HL-60 (cell line): ENCODE data around the gene DNAH10.

Experiments used
- DNase-seq, 2 experiments: peaks; one replicate each; pipeline ENCODE4 v3.0.0-alpha.2; 2010 to 2020; ENCODE audit warnings: low read depth in 1 of 2, low spot score in 1 of 2
- H3K27ac ChIP-seq: fragments of 250-450 bp; sonication (Bioruptor Pico); replicated peaks from 2 replicates; pipeline ENCODE4 v1.5.1; 2020; ENCODE audit warnings: mild to moderate bottlenecking, moderate library complexity
- H3K27me3 ChIP-seq: fragments of 250-450 bp; sonication (Bioruptor Pico); 2 replicates; pipeline ENCODE4 v1.5.1; 2021; ENCODE audit warnings: mild to moderate bottlenecking, moderate library complexity; ENCODE audit not compliant: insufficient read depth, poor library complexity, severe bottlenecking
- H3K4me3 ChIP-seq: replicated peaks from 2 replicates; pipeline ENCODE4 v1.5.1; 2011; ENCODE audit warnings: mild to moderate bottlenecking, control low read depth, low read length; ENCODE audit not compliant: insufficient read depth
- GABPA ChIP-seq: IDR thresholded peaks from 2 replicates; pipeline ENCODE4 v1.6.1; 2012; ENCODE audit warnings: low read depth
- POLR2AphosphoS5 ChIP-seq: IDR thresholded peaks from 2 replicates; pipeline ENCODE4 v1.6.1; 2012; ENCODE audit warnings: low read depth
- REST ChIP-seq: IDR thresholded peaks from 2 replicates; pipeline ENCODE4 v1.6.1; 2012; ENCODE audit warnings: low read depth; ENCODE audit not compliant: insufficient replicate concordance
- SPI1 ChIP-seq: IDR thresholded peaks from 2 replicates; pipeline ENCODE4 v1.6.1; 2012; ENCODE audit warnings: low read depth, mild to moderate bottlenecking, borderline replicate concordance
- TF ChIP-seq, protein P1 (sequence below): IDR thresholded peaks from one replicate; pipeline ENCODE4 v1.5.1; 2011; ENCODE audit warnings: low read length, control low read depth, inconsistent platforms; ENCODE audit not compliant: insufficient read depth

The DNAH10 gene

DNA sequence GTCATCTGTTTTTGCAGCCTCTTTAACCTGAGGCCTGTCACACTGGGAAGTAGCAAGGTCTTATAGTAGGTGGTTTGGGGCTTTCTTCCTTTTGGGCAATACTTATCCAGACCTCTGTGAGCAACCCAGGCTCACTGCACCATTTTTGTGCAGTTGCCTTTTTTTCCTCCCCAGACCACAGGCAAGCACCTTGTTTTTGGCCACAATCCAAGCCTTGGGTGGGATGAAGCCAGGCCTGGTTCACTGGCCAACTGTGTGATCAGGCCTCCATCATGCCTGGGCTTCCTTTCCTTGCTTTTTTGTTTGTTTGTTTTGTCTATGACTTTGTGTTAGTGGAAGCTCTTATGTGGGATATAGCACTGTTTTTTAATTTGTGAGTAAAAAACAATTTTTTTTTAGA lies 71.7 kb downstream of the DNAH10 start:
- H3K4me3 ChIP-seq: no peak overlapping the region
- no peaks in the 10 kb centered on the region for H3K27me3 ChIP-seq
- TF ChIP-seq GABPA (no peak), SPI1 (no peak), POLR2AphosphoS5 (no peak), REST (no peak)
- TF ChIP-seq, protein P1, sequence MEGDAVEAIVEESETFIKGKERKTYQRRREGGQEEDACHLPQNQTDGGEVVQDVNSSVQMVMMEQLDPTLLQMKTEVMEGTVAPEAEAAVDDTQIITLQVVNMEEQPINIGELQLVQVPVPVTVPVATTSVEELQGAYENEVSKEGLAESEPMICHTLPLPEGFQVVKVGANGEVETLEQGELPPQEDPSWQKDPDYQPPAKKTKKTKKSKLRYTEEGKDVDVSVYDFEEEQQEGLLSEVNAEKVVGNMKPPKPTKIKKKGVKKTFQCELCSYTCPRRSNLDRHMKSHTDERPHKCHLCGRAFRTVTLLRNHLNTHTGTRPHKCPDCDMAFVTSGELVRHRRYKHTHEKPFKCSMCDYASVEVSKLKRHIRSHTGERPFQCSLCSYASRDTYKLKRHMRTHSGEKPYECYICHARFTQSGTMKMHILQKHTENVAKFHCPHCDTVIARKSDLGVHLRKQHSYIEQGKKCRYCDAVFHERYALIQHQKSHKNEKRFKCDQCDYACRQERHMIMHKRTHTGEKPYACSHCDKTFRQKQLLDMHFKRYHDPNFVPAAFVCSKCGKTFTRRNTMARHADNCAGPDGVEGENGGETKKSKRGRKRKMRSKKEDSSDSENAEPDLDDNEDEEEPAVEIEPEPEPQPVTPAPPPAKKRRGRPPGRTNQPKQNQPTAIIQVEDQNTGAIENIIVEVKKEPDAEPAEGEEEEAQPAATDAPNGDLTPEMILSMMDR: no peak
- no peak overlapping the region for H3K27ac ChIP-seq
- DNase-seq: no peak

GRCh38 chr12:123834845-123835244 lies 72.7 kb downstream of the DNAH10 start:
- Histone ChIP-seq H3K27ac (no peak overlapping the region), H3K27me3 (peaks cover 3% of the 10 kb centered on the region), H3K4me3 (no peak overlapping the region)
- no peak for DNase-seq
- TF ChIP-seq, protein P1: no peak
- TF ChIP-seq REST: no peak
- TF ChIP-seq GABPA: no peak
- TF ChIP-seq POLR2AphosphoS5: no peak
- no peak for TF ChIP-seq SPI1

GRCh38 chr12:123836292-123836691 lies 74.2 kb downstream of the DNAH10 start:
- DNase-seq: no peak
- no peak overlapping the region for H3K27ac ChIP-seq
- TF ChIP-seq SPI1 (no peak), POLR2AphosphoS5 (no peak), GABPA (no peak), REST (no peak)
- TF ChIP-seq, protein P1: no peak
- no peak overlapping the region for H3K4me3 ChIP-seq
- peaks cover 3% of the 10 kb centered on the region for H3K27me3 ChIP-seq
